H1 (cell line): ENCODE results near the gene NDUFA8.

Source experiments
- CBX5 ChIP-seq: fragments of 300-800, 300-1000 bp; sonication (generic); IDR thresholded peaks from 2 replicates; pipeline ENCODE4 v1.7.1; 2016; ENCODE audit warnings: antibody characterized with exemption, low read length, low read depth
- POLR2A ChIP-seq, 2 experiments: IDR thresholded peaks; 1 replicate in 1 of 2; 2 replicates in 1 of 2; pipeline ENCODE4 v1.6.1; 2011; ENCODE audit warnings: low read depth in 2 of 2, low read length in 2 of 2, mild to moderate bottlenecking in 2 of 2; ENCODE audit errors: control extremely low read depth in 1 of 2
- SRF ChIP-seq: IDR thresholded peaks from 2 replicates; pipeline ENCODE4 v1.6.1; 2011; ENCODE audit warnings: mild to moderate bottlenecking, low read depth, low read length, moderate library complexity
- TF ChIP-seq, protein P1 (sequence below), 3 experiments: IDR thresholded peaks; 1 replicate in 2 of 3; 2 replicates in 1 of 3; pipeline versions ENCODE4 v1.5.1 to v1.6.1; 2011; ENCODE audit warnings: low read length in 3 of 3, mild to moderate bottlenecking in 3 of 3, inconsistent platforms in 2 of 3, low read depth in 1 of 3, moderate library complexity in 1 of 3; ENCODE audit not compliant: insufficient read depth in 1 of 3; ENCODE audit errors: control extremely low read depth in 1 of 3

DNA sequence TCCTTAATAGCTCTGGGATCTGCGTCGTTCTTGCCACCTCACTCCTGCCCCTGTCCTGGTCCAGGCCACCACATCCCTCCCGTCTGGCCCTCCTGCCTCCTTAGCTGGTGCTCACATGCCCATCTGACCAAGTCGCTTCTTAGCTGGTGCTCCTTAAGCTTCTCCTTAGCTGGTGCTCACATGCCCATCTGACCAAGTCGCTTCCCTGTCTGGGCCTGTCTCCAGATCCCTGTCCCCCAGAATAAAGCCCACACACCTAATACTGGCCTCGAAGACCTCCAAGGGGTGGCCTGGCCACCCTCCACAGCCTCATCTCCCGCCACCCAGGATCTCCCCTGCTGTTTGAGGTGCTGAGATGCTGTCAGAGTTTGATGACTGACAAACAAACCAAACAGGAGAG is 35.1 kb downstream of the NDUFA8 start:
- TF ChIP-seq CBX5 = no peak
- no peak for TF ChIP-seq SRF
- no peak for TF ChIP-seq POLR2A (IDR thresholded peaks at IDR 0.05; ENCODE audit: control extremely low read depth in 1 of 2, low read depth in 2 of 2, low read length in 2 of 2)
- TF ChIP-seq, protein P1, sequence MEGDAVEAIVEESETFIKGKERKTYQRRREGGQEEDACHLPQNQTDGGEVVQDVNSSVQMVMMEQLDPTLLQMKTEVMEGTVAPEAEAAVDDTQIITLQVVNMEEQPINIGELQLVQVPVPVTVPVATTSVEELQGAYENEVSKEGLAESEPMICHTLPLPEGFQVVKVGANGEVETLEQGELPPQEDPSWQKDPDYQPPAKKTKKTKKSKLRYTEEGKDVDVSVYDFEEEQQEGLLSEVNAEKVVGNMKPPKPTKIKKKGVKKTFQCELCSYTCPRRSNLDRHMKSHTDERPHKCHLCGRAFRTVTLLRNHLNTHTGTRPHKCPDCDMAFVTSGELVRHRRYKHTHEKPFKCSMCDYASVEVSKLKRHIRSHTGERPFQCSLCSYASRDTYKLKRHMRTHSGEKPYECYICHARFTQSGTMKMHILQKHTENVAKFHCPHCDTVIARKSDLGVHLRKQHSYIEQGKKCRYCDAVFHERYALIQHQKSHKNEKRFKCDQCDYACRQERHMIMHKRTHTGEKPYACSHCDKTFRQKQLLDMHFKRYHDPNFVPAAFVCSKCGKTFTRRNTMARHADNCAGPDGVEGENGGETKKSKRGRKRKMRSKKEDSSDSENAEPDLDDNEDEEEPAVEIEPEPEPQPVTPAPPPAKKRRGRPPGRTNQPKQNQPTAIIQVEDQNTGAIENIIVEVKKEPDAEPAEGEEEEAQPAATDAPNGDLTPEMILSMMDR (IDR thresholded peaks at IDR 0.05; ENCODE audit: control extremely low read depth in 1 of 3, insufficient read depth in 1 of 3, low read depth in 1 of 3, low read length in 3 of 3) = no peak
